ENCODE measurements around the gene DRC1. TPM values are rescaled to one million over a fixed set of nuclear protein-coding genes. Genes with fewer than 3 reads are reported as not detected.

Gene DRC1
- polyA plus RNA-seq, 1 of the 3 experiments (the other 2 are of a cell fraction): 0.18 TPM

DNA sequence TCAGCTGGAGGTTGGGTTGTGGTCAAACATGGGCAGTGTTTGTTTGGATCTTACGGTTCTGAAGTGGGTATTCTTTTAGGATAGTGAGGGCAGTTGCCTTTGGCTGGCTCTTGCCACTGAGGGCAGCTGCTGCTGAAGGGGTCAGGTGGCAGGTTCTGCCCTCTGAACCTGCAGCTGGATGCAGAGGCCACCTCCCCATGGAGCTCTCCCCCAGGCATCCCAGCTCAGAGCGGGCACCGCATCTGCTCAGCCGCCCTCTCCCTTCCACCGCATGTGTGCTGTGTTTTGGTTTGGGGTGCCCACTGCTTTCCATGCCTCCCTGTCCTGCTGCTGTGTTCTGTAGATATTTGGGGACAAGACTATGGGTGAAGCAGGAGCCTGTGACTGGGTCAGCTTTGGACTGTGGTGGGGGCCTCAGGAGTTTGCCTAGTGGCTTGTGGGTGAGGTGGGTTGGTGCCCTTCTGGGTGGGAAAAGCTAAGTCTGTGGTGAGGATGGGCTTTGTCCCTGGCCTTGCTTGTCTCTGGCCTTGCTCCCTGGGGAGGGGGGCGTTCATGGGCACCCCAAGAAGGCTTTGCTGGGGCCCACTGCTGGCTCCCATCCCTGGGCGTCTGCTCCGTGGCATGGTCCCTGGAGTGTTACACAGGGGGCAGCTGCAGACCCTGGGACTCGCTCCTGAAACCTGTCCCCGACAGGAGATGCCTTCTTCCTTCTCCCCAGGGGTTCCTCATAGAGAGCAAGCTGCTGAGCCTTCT lies 47.7 kb downstream of the DRC1 start:
- no peaks in the 10 kb centered on the region for H3F3A ChIP-seq (replicated peaks; ENCODE audit: insufficient read depth)
- 88% methylated on average over 7 of the region's 10 CpGs for WGBS (ENCODE audit: low lambda C conversion rate)
- no peaks in the 10 kb centered on the region for H3K9me3 ChIP-seq
- TF ChIP-seq NFIC (IDR thresholded peaks at IDR 0.05; ENCODE audit: borderline replicate concordance) (no peak), FOXJ3 (CRISPR knock-in tag; IDR thresholded peaks at IDR 0.05) (no peak), YY1 (IDR thresholded peaks at IDR 0.05; ENCODE audit: low read depth) (no peak), NRF1 (IDR thresholded peaks at IDR 0.05; ENCODE audit: low read depth, low read length) (no peak), FOSL2 (IDR thresholded peaks at IDR 0.05; ENCODE audit: borderline replicate concordance, low read depth) (no peak), JUND (IDR thresholded peaks at IDR 0.05) (no peak), TEAD4 (IDR thresholded peaks at IDR 0.05; ENCODE audit: borderline replicate concordance, insufficient read depth) (no peak), FOXM1 (IDR thresholded peaks at IDR 0.05; ENCODE audit: low read depth) (no peak)
- TF ChIP-seq, protein P1, sequence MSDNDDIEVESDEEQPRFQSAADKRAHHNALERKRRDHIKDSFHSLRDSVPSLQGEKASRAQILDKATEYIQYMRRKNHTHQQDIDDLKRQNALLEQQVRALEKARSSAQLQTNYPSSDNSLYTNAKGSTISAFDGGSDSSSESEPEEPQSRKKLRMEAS (IDR thresholded peaks at IDR 0.05; ENCODE audit: low read depth): no peak
- H3K4me1 ChIP-seq (ENCODE audit: control insufficient read depth in 1 of 2, insufficient read depth in 2 of 2, low read depth in 1 of 2, low read length in 1 of 2): no peaks in the 10 kb centered on the region
- no peak overlapping the region for H2AFZ ChIP-seq (ENCODE audit: low read depth)
- H3K9ac ChIP-seq: no peak overlapping the region
- H3K27ac ChIP-seq (ENCODE audit: low read depth in 2 of 2, low read length in 1 of 2): no peak overlapping the region
- DNase-seq: no peak
- H3K4me2 ChIP-seq: no peak overlapping the region
- H3K9me2 ChIP-seq: no peaks in the 10 kb centered on the region
- H3K36me3 ChIP-seq (replicated peaks in 1 of 2; ENCODE audit: control insufficient read depth in 1 of 2, insufficient read depth in 2 of 2, low read length in 1 of 2): no peaks in the 10 kb centered on the region
- ChIA-PET POLR2A (no interaction called here), CTCF (interaction anchor here (0.8 to 2.1 kb wide), 4 partner anchors 10 to 128 kb away, joined by 3 to 5 read pairs (median 4); no protein-coding TSS in a partner anchor)
- H3K27me3 ChIP-seq (ENCODE audit: insufficient read depth): peaks cover 10% of the 10 kb centered on the region
- H4K20me1 ChIP-seq (ENCODE audit: insufficient read depth): no peaks in the 10 kb centered on the region
- no peak overlapping the region for H3K4me3 ChIP-seq (ENCODE audit: low read depth in 2 of 2, low read length in 1 of 2)
- no peaks in the 10 kb centered on the region for H3K79me2 ChIP-seq (ENCODE audit: insufficient read depth)

DNA sequence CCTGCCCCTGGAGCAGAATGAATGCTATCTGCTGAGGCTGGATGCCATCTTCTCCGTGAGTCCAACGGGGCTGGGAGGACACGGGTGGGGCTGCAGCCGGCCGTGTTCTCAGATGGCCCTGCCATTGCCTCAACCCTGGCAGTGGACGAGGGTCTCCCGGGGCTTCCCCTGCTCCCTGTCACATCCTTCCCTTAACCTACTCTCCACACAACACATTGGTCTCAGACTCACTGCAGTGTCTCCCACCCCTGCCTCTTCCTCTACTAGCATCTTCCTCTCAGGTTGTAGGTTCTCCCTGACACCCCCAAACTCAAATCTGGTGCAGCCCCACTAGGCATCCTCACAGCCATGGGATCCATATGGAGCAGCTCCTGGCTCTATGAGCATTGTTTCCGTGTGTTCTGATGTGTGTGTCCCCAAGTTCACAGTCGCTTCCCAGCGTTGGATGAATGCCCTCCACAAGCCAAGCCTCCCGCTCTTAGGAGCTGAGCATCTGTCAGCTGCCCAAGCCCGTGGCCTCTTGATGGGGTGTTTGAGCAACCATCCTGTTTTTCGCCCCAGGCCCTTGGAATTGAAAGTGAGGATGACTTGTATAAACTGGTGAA lies 48.4 kb downstream of the DRC1 start:
- Histone ChIP-seq H3K27me3 (ENCODE audit: insufficient read depth) (peaks cover 10% of the 10 kb centered on the region), H3K27ac (ENCODE audit: low read depth in 2 of 2, low read length in 1 of 2) (no peak overlapping the region)
- 79% methylated on average over 13 of the region's 13 CpGs for WGBS (ENCODE audit: low lambda C conversion rate)

More for the DNA sequence above, 48.4 kb downstream of the DRC1 start:
- no peaks in the 10 kb centered on the region for H3K9me2 ChIP-seq
- no peaks in the 10 kb centered on the region for H3K9me3 ChIP-seq
- H3K4me3 ChIP-seq (ENCODE audit: low read depth in 2 of 2, low read length in 1 of 2): no peak overlapping the region
- ChIA-PET POLR2A (no interaction called here), CTCF (interaction anchor here (0.8 to 2.1 kb wide), 6 partner anchors 9 to 128 kb away, joined by 3 to 5 read pairs (median 4); no protein-coding TSS in a partner anchor)
- DNase-seq: no peak
- H3K79me2 ChIP-seq (ENCODE audit: insufficient read depth): no peaks in the 10 kb centered on the region
- no peak overlapping the region for H2AFZ ChIP-seq (ENCODE audit: low read depth)
- no peak overlapping the region for H3K4me2 ChIP-seq
- H4K20me1 ChIP-seq (ENCODE audit: insufficient read depth): no peaks in the 10 kb centered on the region
- H3K9ac ChIP-seq: no peak overlapping the region
- no peak for TF ChIP-seq RAD21 (IDR thresholded peaks at IDR 0.05; ENCODE audit: low read length)
- TF ChIP-seq CHD2 (IDR thresholded peaks at IDR 0.05; ENCODE audit: low read length, partially characterized antibody): no peak
- TF ChIP-seq NRF1 (IDR thresholded peaks at IDR 0.05; ENCODE audit: low read depth, low read length): no peak
- no peak for TF ChIP-seq JUND (IDR thresholded peaks at IDR 0.05)
- no peak for TF ChIP-seq GATA2 (CRISPR knock-in tag; IDR thresholded peaks at IDR 0.05)
- TF ChIP-seq GABPA (IDR thresholded peaks at IDR 0.05; ENCODE audit: low read depth): no peak
- no peak for TF ChIP-seq ELF1 (IDR thresholded peaks at IDR 0.05)
- TF ChIP-seq, protein P2, sequence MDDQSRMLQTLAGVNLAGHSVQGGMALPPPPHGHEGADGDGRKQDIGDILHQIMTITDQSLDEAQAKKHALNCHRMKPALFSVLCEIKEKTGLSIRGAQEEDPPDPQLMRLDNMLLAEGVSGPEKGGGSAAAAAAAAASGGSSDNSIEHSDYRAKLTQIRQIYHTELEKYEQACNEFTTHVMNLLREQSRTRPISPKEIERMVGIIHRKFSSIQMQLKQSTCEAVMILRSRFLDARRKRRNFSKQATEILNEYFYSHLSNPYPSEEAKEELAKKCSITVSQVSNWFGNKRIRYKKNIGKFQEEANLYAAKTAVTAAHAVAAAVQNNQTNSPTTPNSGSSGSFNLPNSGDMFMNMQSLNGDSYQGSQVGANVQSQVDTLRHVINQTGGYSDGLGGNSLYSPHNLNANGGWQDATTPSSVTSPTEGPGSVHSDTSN (IDR thresholded peaks at IDR 0.05): no peak
- no peak for TF ChIP-seq TEAD4 (IDR thresholded peaks at IDR 0.05; ENCODE audit: borderline replicate concordance, insufficient read depth)
- TF ChIP-seq, protein P3, sequence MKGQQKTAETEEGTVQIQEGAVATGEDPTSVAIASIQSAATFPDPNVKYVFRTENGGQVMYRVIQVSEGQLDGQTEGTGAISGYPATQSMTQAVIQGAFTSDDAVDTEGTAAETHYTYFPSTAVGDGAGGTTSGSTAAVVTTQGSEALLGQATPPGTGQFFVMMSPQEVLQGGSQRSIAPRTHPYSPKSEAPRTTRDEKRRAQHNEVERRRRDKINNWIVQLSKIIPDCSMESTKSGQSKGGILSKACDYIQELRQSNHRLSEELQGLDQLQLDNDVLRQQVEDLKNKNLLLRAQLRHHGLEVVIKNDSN (IDR thresholded peaks at IDR 0.05; ENCODE audit: borderline replicate concordance, low read depth): no peak
- TF ChIP-seq FOXJ3 (CRISPR knock-in tag; IDR thresholded peaks at IDR 0.05): no peak
- no peak for TF ChIP-seq RCOR1 (IDR thresholded peaks at IDR 0.05; ENCODE audit: low read length)
- TF ChIP-seq SIN3A (IDR thresholded peaks at IDR 0.05; ENCODE audit: borderline replicate concordance, low read depth, low read length): no peak
- no peak for TF ChIP-seq EP300 (IDR thresholded peaks at IDR 0.05; ENCODE audit: borderline replicate concordance in 1 of 2, low read depth in 1 of 2, low read length in 1 of 2)
- TF ChIP-seq RXRA (IDR thresholded peaks at IDR 0.05; ENCODE audit: borderline replicate concordance, low read depth): no peak
- no peaks in the 10 kb centered on the region for H3K4me1 ChIP-seq (ENCODE audit: control insufficient read depth in 1 of 2, insufficient read depth in 2 of 2, low read depth in 1 of 2, low read length in 1 of 2)
- H3K36me3 ChIP-seq (replicated peaks in 1 of 2; ENCODE audit: control insufficient read depth in 1 of 2, insufficient read depth in 2 of 2, low read length in 1 of 2): no peaks in the 10 kb centered on the region
- no peaks in the 10 kb centered on the region for H3F3A ChIP-seq (replicated peaks; ENCODE audit: insufficient read depth)

All from SK-N-SH (cell line).